IPS-18a (cell line): ENCODE results near the gene SERPINA10.

ENCODE experiments used
- H3K27ac ChIP-seq: one replicate; pipeline ENCODE4 v1.5.1; 2013; ENCODE audit warnings: low read length
- H3K27me3 ChIP-seq: one replicate; pipeline ENCODE4 v1.6.1; 2013; ENCODE audit warnings: mild to moderate bottlenecking, low read length; ENCODE audit not compliant: control insufficient read depth, insufficient read depth
- H3K36me3 ChIP-seq: one replicate; pipeline ENCODE4 v1.6.1; 2013; ENCODE audit warnings: low read depth, low read length; ENCODE audit not compliant: control insufficient read depth
- H3K4me1 ChIP-seq: one replicate; pipeline ENCODE4 v1.6.1; 2013; ENCODE audit warnings: low read depth, low read length; ENCODE audit not compliant: control insufficient read depth
- H3K4me3 ChIP-seq: one replicate; pipeline ENCODE4 v1.5.1; 2013; ENCODE audit warnings: low read length
- H3K9ac ChIP-seq: one replicate; pipeline ENCODE4 v1.6.1; 2013; ENCODE audit warnings: mild to moderate bottlenecking, low read length, moderate library complexity
- H3K9me3 ChIP-seq: one replicate; pipeline ENCODE4 v1.6.1; 2013; ENCODE audit warnings: low read depth, low read length; ENCODE audit not compliant: control insufficient read depth

Gene SERPINA10

GRCh38 chr14:94292872-94293577 is at the start of gene SERPINA10:
Gene SERPINA10 (minus strand): TSS chr14:94293268. CDS start chr14:94290593, 2,675 bp downstream.
- Histone ChIP-seq H3K36me3 (no peaks in the 10 kb centered on the region), H3K4me1 (no peaks in the 10 kb centered on the region), H3K9me3 (no peaks in the 10 kb centered on the region), H3K27ac (no peak within 1 kb of the TSS), H3K4me3 (no peak within 1 kb of the TSS), H3K9ac (no peak within 1 kb of the TSS), H3K27me3 (no peaks in the 10 kb centered on the region)

- Histone ChIP-seq H3K4me3 (no peak overlapping the region), H3K27ac (no peak overlapping the region), H3K36me3 (no peaks in the 10 kb centered on the region), H3K4me1 (no peaks in the 10 kb centered on the region), H3K9ac (no peak overlapping the region), H3K9me3 (no peaks in the 10 kb centered on the region), H3K27me3 (no peaks in the 10 kb centered on the region)
Observed at GRCh38 chr14:94342334-94342934, 49.4 kb upstream of the SERPINA10 start.

- Histone ChIP-seq H3K27me3 (no peaks in the 10 kb centered on the region), H3K9me3 (no peaks in the 10 kb centered on the region), H3K36me3 (no peaks in the 10 kb centered on the region), H3K4me3 (no peak overlapping the region), H3K9ac (no peak overlapping the region), H3K27ac (no peak overlapping the region), H3K4me1 (no peaks in the 10 kb centered on the region)
Observed at GRCh38 chr14:94341656-94342333, 48.7 kb upstream of the SERPINA10 start.

- Histone ChIP-seq H3K4me1 (no peaks in the 10 kb centered on the region), H3K27me3 (no peaks in the 10 kb centered on the region), H3K4me3 (no peak overlapping the region), H3K36me3 (no peaks in the 10 kb centered on the region), H3K9ac (no peak overlapping the region), H3K27ac (no peak overlapping the region), H3K9me3 (no peaks in the 10 kb centered on the region)
Observed at GRCh38 chr14:94340533-94340932, 47.5 kb upstream of the SERPINA10 start.

- Histone ChIP-seq H3K9me3 (no peaks in the 10 kb centered on the region), H3K4me1 (no peaks in the 10 kb centered on the region)
Observed at GRCh38 chr14:94338023-94338422, 45.0 kb upstream of the SERPINA10 start.

GRCh38 chr14:94337274-94337673 is 44.2 kb upstream of the SERPINA10 start:
- no peaks in the 10 kb centered on the region for H3K27me3 ChIP-seq
- H3K9me3 ChIP-seq = no peaks in the 10 kb centered on the region
- H3K4me3 ChIP-seq = no peak overlapping the region
- H3K36me3 ChIP-seq = no peaks in the 10 kb centered on the region
- H3K9ac ChIP-seq = no peak overlapping the region
- H3K27ac ChIP-seq = no peak overlapping the region
- no peaks in the 10 kb centered on the region for H3K4me1 ChIP-seq

More at GRCh38 chr14:94338023-94338422, 45.0 kb upstream of the SERPINA10 start:
- Histone ChIP-seq H3K27ac (no peak overlapping the region), H3K36me3 (no peaks in the 10 kb centered on the region), H3K27me3 (no peaks in the 10 kb centered on the region), H3K4me3 (no peak overlapping the region), H3K9ac (no peak overlapping the region)

GRCh38 chr14:94334872-94335271 is 41.8 kb upstream of the SERPINA10 start:
- no peaks in the 10 kb centered on the region for H3K9me3 ChIP-seq
- H3K36me3 ChIP-seq = no peaks in the 10 kb centered on the region
- no peak overlapping the region for H3K4me3 ChIP-seq
- H3K4me1 ChIP-seq = no peaks in the 10 kb centered on the region
- H3K27me3 ChIP-seq = no peaks in the 10 kb centered on the region
- no peak overlapping the region for H3K9ac ChIP-seq
- no peak overlapping the region for H3K27ac ChIP-seq

GRCh38 chr14:94332587-94332986 is 39.5 kb upstream of the SERPINA10 start:
- Histone ChIP-seq H3K4me1 (no peaks in the 10 kb centered on the region), H3K27me3 (no peaks in the 10 kb centered on the region), H3K4me3 (no peak overlapping the region), H3K9me3 (no peaks in the 10 kb centered on the region), H3K36me3 (no peaks in the 10 kb centered on the region), H3K27ac (no peak overlapping the region), H3K9ac (no peak overlapping the region)

GRCh38 chr14:94332063-94332583 is 39.1 kb upstream of the SERPINA10 start:
- no peaks in the 10 kb centered on the region for H3K27me3 ChIP-seq
- H3K4me1 ChIP-seq = no peaks in the 10 kb centered on the region

GRCh38 chr14:94331462-94331861 is 38.4 kb upstream of the SERPINA10 start:
- no peaks in the 10 kb centered on the region for H3K9me3 ChIP-seq
- no peaks in the 10 kb centered on the region for H3K4me1 ChIP-seq
- no peak overlapping the region for H3K4me3 ChIP-seq
- H3K27me3 ChIP-seq = no peaks in the 10 kb centered on the region
- no peak overlapping the region for H3K27ac ChIP-seq
- no peaks in the 10 kb centered on the region for H3K36me3 ChIP-seq
- H3K9ac ChIP-seq = no peak overlapping the region

More at GRCh38 chr14:94332063-94332583, 39.1 kb upstream of the SERPINA10 start:
- Histone ChIP-seq H3K27ac (no peak overlapping the region), H3K9ac (no peak overlapping the region), H3K4me3 (no peak overlapping the region), H3K36me3 (no peaks in the 10 kb centered on the region), H3K9me3 (no peaks in the 10 kb centered on the region)

- no peaks in the 10 kb centered on the region for H3K4me1 ChIP-seq
- H3K27ac ChIP-seq = no peak overlapping the region
- no peaks in the 10 kb centered on the region for H3K27me3 ChIP-seq
- H3K36me3 ChIP-seq = no peaks in the 10 kb centered on the region
- H3K9ac ChIP-seq = no peak overlapping the region
- H3K9me3 ChIP-seq = no peaks in the 10 kb centered on the region
- no peak overlapping the region for H3K4me3 ChIP-seq
Observed at GRCh38 chr14:94330857-94331256, 37.8 kb upstream of the SERPINA10 start.
